ENCODE results near the gene BCL2L14. TPM values are rescaled to one million over a fixed set of nuclear protein-coding genes. Genes with fewer than 3 reads are reported as not detected.

The BCL2L14 gene
- total and polyA plus RNA-seq, 8 donors: 2.6 to 32.7 (median 16.4) TPM

- TF ChIP-seq EP300 (IDR thresholded peaks at IDR 0.05): no peak
- TF ChIP-seq POLR2AphosphoS5 (IDR thresholded peaks at IDR 0.05): no peak
- TF ChIP-seq POLR2A (IDR thresholded peaks at IDR 0.05): no peak
- peak in 3 of 7 experiments; percentile 12 to 24 (median 24) for TF ChIP-seq CTCF (IDR thresholded peaks at IDR 0.05)
- Histone ChIP-seq H3K36me3 (no peaks in the 10 kb centered on the region), H3K27ac (peak overlapping the region; percentile 36 to 70 (median 57)), H3K9me3 (no peaks in the 10 kb centered on the region), H3K4me1 (peaks cover 0 to 10% (median 0%) of the 10 kb centered on the region in 4 donors), H3K27me3 (no peaks in the 10 kb centered on the region), H3K4me3 (no peak overlapping the region)
- intact Hi-C loops (cut with DNase I; ENCODE audit: low total_unique reads): loop anchor here (10.0 kb wide), 1 partner anchor 253 kb away; no protein-coding TSS in a partner anchor
- WGBS, 5 donors: 49 to 64% (median 59%) methylated on average over 3 of the region's 3 CpGs
- DNase-seq: peak in 1 of 2 donors; percentile 59
Measured at GRCh38 chr12:12081836-12082497, 11.2 kb downstream of the BCL2L14 start.

GRCh38 chr12:12083688-12084087, 12.9 kb downstream of the BCL2L14 start:
- Histone ChIP-seq H3K36me3 (peaks cover 0 to 7% (median 3%) of the 10 kb centered on the region in 4 donors), H3K4me3 (no peak overlapping the region), H3K4me1 (peaks cover 0 to 10% (median 0%) of the 10 kb centered on the region in 4 donors), H3K27ac (no peak overlapping the region), H3K9me3 (no peaks in the 10 kb centered on the region), H3K27me3 (no peaks in the 10 kb centered on the region)
- no peak for TF ChIP-seq POLR2A (IDR thresholded peaks at IDR 0.05)
- no peak for DNase-seq
- intact Hi-C loops (cut with DNase I; ENCODE audit: low total_unique reads): loop anchor here (10.0 kb wide), 1 partner anchor 251 kb away; no protein-coding TSS in a partner anchor
- WGBS, 5 donors: 74 to 88% (median 79%) methylated on average over 8 of the region's 8 CpGs

GRCh38 chr12:12086362-12086761, 15.6 kb downstream of the BCL2L14 start:
- intact Hi-C loops (cut with DNase I; ENCODE audit: low total_unique reads): loop anchor here (10.0 kb wide), 1 partner anchor 248 kb away; no protein-coding TSS in a partner anchor
- no peak for DNase-seq
- Histone ChIP-seq H3K4me3 (no peak overlapping the region), H3K4me1 (peaks cover 0 to 10% (median 0%) of the 10 kb centered on the region in 4 donors), H3K27ac (no peak overlapping the region), H3K27me3 (no peaks in the 10 kb centered on the region), H3K36me3 (peaks cover 0 to 7% (median 3%) of the 10 kb centered on the region in 4 donors), H3K9me3 (no peaks in the 10 kb centered on the region)
- WGBS, 5 donors: 69 to 82% (median 78%) methylated on average over 5 of the region's 5 CpGs
- TF ChIP-seq CTCF (IDR thresholded peaks at IDR 0.05) (no peak), EP300 (IDR thresholded peaks at IDR 0.05) (no peak), POLR2AphosphoS5 (IDR thresholded peaks at IDR 0.05) (no peak), POLR2A (IDR thresholded peaks at IDR 0.05) (no peak)

GRCh38 chr12:12086973-12087692, 16.4 kb downstream of the BCL2L14 start:
- WGBS, 5 donors: 75 to 86% (median 83%) methylated on average over 9 of the region's 9 CpGs
- peaks cover 0 to 7% (median 3%) of the 10 kb centered on the region in 4 donors for H3K36me3 ChIP-seq
- no peaks in the 10 kb centered on the region for H3K9me3 ChIP-seq
- H3K4me3 ChIP-seq: no peak overlapping the region
- TF ChIP-seq POLR2A (IDR thresholded peaks at IDR 0.05) (no peak), EP300 (IDR thresholded peaks at IDR 0.05) (no peak), POLR2AphosphoS5 (IDR thresholded peaks at IDR 0.05) (no peak), CTCF (IDR thresholded peaks at IDR 0.05) (no peak)
- intact Hi-C loops (cut with DNase I; ENCODE audit: low total_unique reads): loop anchor here (10.0 kb wide), 1 partner anchor 248 kb away; no protein-coding TSS in a partner anchor
- H3K27me3 ChIP-seq: no peaks in the 10 kb centered on the region
- peaks cover 0 to 5% (median 0%) of the 10 kb centered on the region in 4 donors for H3K4me1 ChIP-seq
- no peak for DNase-seq
- H3K27ac ChIP-seq: no peak overlapping the region
